22Rv1 (cell line): ENCODE measurements around the gene APH1A.

Source experiments
- CTCF ChIP-seq: fragments of 450-650 bp; IDR thresholded peaks from 2 replicates; pipeline ENCODE4 v1.5.1; 2017; ENCODE audit warnings: mild to moderate bottlenecking
- ZFX ChIP-seq: fragments of 450-650 bp; IDR thresholded peaks from 2 replicates; pipeline ENCODE4 v1.6.1; 2017; ENCODE audit warnings: antibody characterized with exemption, borderline replicate concordance

DNA sequence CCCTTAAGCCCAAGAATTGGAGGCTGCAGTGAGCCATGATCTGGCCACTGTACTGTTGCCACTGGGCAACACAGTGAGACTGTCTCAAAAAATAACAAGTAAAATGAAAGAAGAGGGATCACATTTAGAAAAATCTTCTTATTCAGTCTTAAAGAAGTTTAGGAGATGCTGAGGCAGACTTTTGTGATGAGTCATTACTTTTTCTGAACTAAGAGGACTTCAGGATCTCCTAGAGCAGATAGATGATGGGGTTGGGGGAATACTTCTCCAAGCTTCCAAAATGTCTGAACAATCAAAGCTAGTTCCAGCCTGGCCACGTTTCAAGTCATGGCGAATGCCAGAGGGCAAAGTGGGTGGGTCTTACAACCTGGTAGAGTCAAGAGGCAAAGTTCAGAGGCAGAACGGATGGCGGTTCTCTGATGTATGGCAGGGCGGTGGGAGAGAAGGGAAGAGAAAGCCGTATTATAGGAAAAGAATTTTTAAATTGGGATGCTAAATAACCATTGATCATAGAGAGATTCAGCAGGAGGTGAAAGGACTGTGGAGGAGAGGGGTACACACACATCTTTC lies 11.4 kb upstream of the APH1A start:
- TF ChIP-seq CTCF (no peak), ZFX (no peak)
